ENCODE data around the gene TSSC4. TPM values are rescaled to one million over a fixed set of nuclear protein-coding genes. Genes with fewer than 3 reads are reported as not detected.

TSSC4 gene
- total and polyA plus RNA-seq, 9 of the 15 experiments (the other 6 are each of a cell fraction or from before 2014, with no cell fraction given): 0.41 to 54.2 (median 11.0) TPM

- intact Hi-C loops (cut with micrococcal nuclease): no loop called here
- Histone ChIP-seq H3K9ac (ENCODE audit: insufficient read depth in 1 of 2, low read depth in 2 of 2, low read length in 2 of 2) (no peak overlapping the region), H3K27me3 (ENCODE audit: control insufficient read depth in 2 of 2, insufficient read depth in 2 of 2, low read length in 2 of 2) (peaks cover 2 to 53% of the 10 kb centered on the region in 2 experiments; a peak in 4 of 5 replicates), H3K9me1 (ENCODE audit: control insufficient read depth, insufficient read depth, low read length) (peaks cover 2% of the 10 kb centered on the region), H3K27ac (ENCODE audit: extremely low read depth, low read depth, low read length) (no peak overlapping the region), H3K4me1 (replicated peaks in 1 of 2; ENCODE audit: control insufficient read depth in 2 of 2, insufficient read depth in 2 of 2, low read length in 2 of 2) (peaks cover 0 to 3% of the 10 kb centered on the region in 2 experiments; a peak in 1 of 5 replicates), H2AFZ (ENCODE audit: low read depth, low read length) (no peak overlapping the region), H3K79me2 (ENCODE audit: control insufficient read depth, insufficient read depth, low read length) (no peaks in the 10 kb centered on the region), H3K4me2 (ENCODE audit: insufficient read depth, low read length) (no peak overlapping the region), H4K20me1 (replicated peaks; ENCODE audit: control insufficient read depth, insufficient read depth, low read length) (peaks cover 4% of the 10 kb centered on the region; the same call in 1 of the 2 replicates), H3K4me3 (no peak overlapping the region), H3K36me3 (ENCODE audit: control insufficient read depth, insufficient read depth, low read length) (no peaks in the 10 kb centered on the region), H3K9me3 (replicated peaks; ENCODE audit: control insufficient read depth, insufficient read depth, low read depth, low read length) (no peaks in the 10 kb centered on the region)
- 4% methylated on average over 7 of the region's 10 CpGs for WGBS (ENCODE audit: insufficient coverage, low coverage, missing lambda C conversion rate)
- CTCF ChIA-PET (ENCODE audit: low intra/inter-chr PET ratio): no interaction called here
- DNase-seq (ENCODE audit: extremely low read depth in 1 of 4, low spot score in 3 of 4) (no peak), ATAC-seq (no peak), FAIRE-seq (no peak)
- in situ Hi-C loops (cut with MboI): no loop called here
- no TSS peak for BruUV-seq (replicated peaks)
- TF ChIP-seq ZNF586 (CRISPR knock-in tag; conservative IDR thresholded peaks at IDR 0.05) (no peak), ZBTB12 (CRISPR knock-in tag; IDR thresholded peaks at IDR 0.05) (no peak), GATAD2A (IDR thresholded peaks at IDR 0.05) (no peak), RBM14 (IDR thresholded peaks at IDR 0.05; ENCODE audit: borderline replicate concordance, insufficient read depth, low read depth, low read length) (no peak), ZNF431 (CRISPR knock-in tag; IDR thresholded peaks at IDR 0.05) (no peak), MCM2 (IDR thresholded peaks at IDR 0.05; ENCODE audit: low read depth) (no peak), SETDB1 (IDR thresholded peaks at IDR 0.05; ENCODE audit: low read length) (no peak), ZFP30 (CRISPR knock-in tag; IDR thresholded peaks at IDR 0.05; ENCODE audit: borderline replicate concordance) (no peak), HOXB6 (CRISPR knock-in tag; IDR thresholded peaks at IDR 0.05; ENCODE audit: borderline replicate concordance) (no peak), PATZ1 (CRISPR knock-in tag; IDR thresholded peaks at IDR 0.05; ENCODE audit: borderline replicate concordance) (no peak), CBX5 (IDR thresholded peaks at IDR 0.05; ENCODE audit: borderline replicate concordance, low read depth) (no peak), CCNT2 (IDR thresholded peaks at IDR 0.05; ENCODE audit: borderline replicate concordance, extremely low read depth, insufficient read length, low read depth, low read length) (no peak), E2F1 (CRISPR knock-in tag; IDR thresholded peaks at IDR 0.05) (no peak), KLF10 (CRISPR knock-in tag; IDR thresholded peaks at IDR 0.05) (no peak), ZKSCAN3 (CRISPR knock-in tag; IDR thresholded peaks at IDR 0.05) (no peak), HES1 (IDR thresholded peaks at IDR 0.05; ENCODE audit: low read depth) (no peak)
- POLR2A ChIA-PET: no interaction called here
These were observed 35.5 kb downstream of the TSSC4 start for GRCh38 chr11:2436013-2436520.

Data from K562 (cell line).